HepG2 (cell line): ENCODE results near the gene MRPL51. TPM values are rescaled to one million over a fixed set of nuclear protein-coding genes. Genes with fewer than 3 reads are reported as not detected.

Source experiments
- ELK4 ChIP-seq: sonication (generic); formaldehyde crosslinking; IDR thresholded peaks from 2 replicates; pipeline ENCODE4 v1.9.0; 2021; ENCODE audit warnings: missing genetic modification reagents, borderline replicate concordance
- HBP1 ChIP-seq: IDR thresholded peaks from 2 replicates; pipeline ENCODE4 v1.6.1; 2016; ENCODE audit warnings: low read depth, control low read depth
- HDAC2 ChIP-seq: sonication (generic); formaldehyde crosslinking; IDR thresholded peaks from 2 replicates; pipeline ENCODE4 v1.4.0; 2020; ENCODE audit warnings: missing genetic modification reagents
- KLF6 ChIP-seq: IDR thresholded peaks from 2 replicates; pipeline ENCODE4 v1.8.0; 2016; ENCODE audit warnings: missing biosample characterization, missing genetic modification reagents
- PAF1 ChIP-seq: IDR thresholded peaks from 2 replicates; pipeline ENCODE4 v1.6.1; 2016; ENCODE audit warnings: missing genetic modification reagents, missing compliant biosample characterization
- SMYD3 ChIP-seq: sonication (generic); formaldehyde crosslinking; IDR thresholded peaks from 2 replicates; pipeline ENCODE4 v1.8.1; 2023; ENCODE audit warnings: mild to moderate bottlenecking, missing genetic modification reagents
- TGIF2 ChIP-seq: IDR thresholded peaks from 2 replicates; pipeline ENCODE4 v1.6.1; 2016; ENCODE audit warnings: control low read depth, missing compliant biosample characterization
- YY1 ChIP-seq: IDR thresholded peaks from 2 replicates; pipeline ENCODE4 v1.6.1; 2011; ENCODE audit warnings: low read length, low read depth, moderate library complexity, mild to moderate bottlenecking; ENCODE audit not compliant: insufficient read depth, insufficient replicate concordance
- ZBTB10 ChIP-seq: sonication (generic); formaldehyde crosslinking; IDR thresholded peaks from 2 replicates; pipeline ENCODE4 v1.4.0; 2020; ENCODE audit warnings: missing genetic modification reagents, borderline replicate concordance
- ZBTB3 ChIP-seq: sonication (generic); formaldehyde crosslinking; IDR thresholded peaks from 2 replicates; pipeline ENCODE4 v1.4.0; 2020; ENCODE audit warnings: low read depth, mild to moderate bottlenecking, moderate library complexity, missing genetic modification reagents, borderline replicate concordance
- ZFY ChIP-seq: sonication (generic); formaldehyde crosslinking; IDR thresholded peaks from 2 replicates; pipeline ENCODE4 v1.4.0; 2020; ENCODE audit warnings: missing genetic modification reagents
- ZNF317 ChIP-seq: sonication (generic); formaldehyde crosslinking; IDR thresholded peaks from 2 replicates; pipeline ENCODE4 v1.5.0; 2020; ENCODE audit warnings: mild to moderate bottlenecking, missing genetic modification reagents
- ZNF430 ChIP-seq: sonication (generic); formaldehyde crosslinking; IDR thresholded peaks from 2 replicates; pipeline ENCODE4 v1.9.0; 2021; ENCODE audit warnings: mild to moderate bottlenecking, missing genetic modification reagents
- ZSCAN29 ChIP-seq: sonication (generic); formaldehyde crosslinking; conservative IDR thresholded peaks from 2 replicates; pipeline ENCODE4 v1.4.0; 2020; ENCODE audit warnings: mild to moderate bottlenecking, missing genetic modification reagents
- polyA plus RNA-seq, 8 experiments: library from polyadenylated mRNA; depleted of rRNA in 3 of 8; stranded (reverse) in 7 of 8; unstranded in 1 of 8; fragments of >200 nt; fragmentation: Illumina TruSeq in 4 of 8; extraction: Trizol in 4 of 8; gene quantifications; 2 replicates each; pipeline versions ENCODE4 v1.2.1 to v1.2.3, GENCODE V29; 2011 to 2016; ENCODE audit warnings: low read depth in 4 of 8, missing spikeins in 1 of 8, mixed read lengths in 1 of 8; ENCODE audit not compliant: insufficient read depth in 1 of 8
- total RNA-seq, 5 experiments: library from RNA; depleted of rRNA; stranded (reverse); fragments of >200 nt; fragmentation: Illumina TruSeq; extraction: Trizol; gene quantifications; 2 replicates each; pipeline ENCODE4 v1.2.3, GENCODE V29; 2016; ENCODE audit warnings: low read depth in 1 of 5
- TF ChIP-seq, protein P1 (sequence below): sonication (generic); formaldehyde crosslinking; IDR thresholded peaks from 2 replicates; pipeline ENCODE4 v1.5.1; 2020; ENCODE audit warnings: mild to moderate bottlenecking, missing genetic modification reagents, borderline replicate concordance
- TF ChIP-seq, protein P2 (sequence below): sonication (generic); formaldehyde crosslinking; IDR thresholded peaks from 2 replicates; pipeline ENCODE4 v1.9.0; 2021; ENCODE audit warnings: missing genetic modification reagents, mild to moderate bottlenecking, borderline replicate concordance

Gene MRPL51
- total and polyA plus RNA-seq, 2 of the 13 experiments (the other 11 are each of a cell fraction or from before 2014, with no cell fraction given) = 64.8 to 278 TPM

DNA sequence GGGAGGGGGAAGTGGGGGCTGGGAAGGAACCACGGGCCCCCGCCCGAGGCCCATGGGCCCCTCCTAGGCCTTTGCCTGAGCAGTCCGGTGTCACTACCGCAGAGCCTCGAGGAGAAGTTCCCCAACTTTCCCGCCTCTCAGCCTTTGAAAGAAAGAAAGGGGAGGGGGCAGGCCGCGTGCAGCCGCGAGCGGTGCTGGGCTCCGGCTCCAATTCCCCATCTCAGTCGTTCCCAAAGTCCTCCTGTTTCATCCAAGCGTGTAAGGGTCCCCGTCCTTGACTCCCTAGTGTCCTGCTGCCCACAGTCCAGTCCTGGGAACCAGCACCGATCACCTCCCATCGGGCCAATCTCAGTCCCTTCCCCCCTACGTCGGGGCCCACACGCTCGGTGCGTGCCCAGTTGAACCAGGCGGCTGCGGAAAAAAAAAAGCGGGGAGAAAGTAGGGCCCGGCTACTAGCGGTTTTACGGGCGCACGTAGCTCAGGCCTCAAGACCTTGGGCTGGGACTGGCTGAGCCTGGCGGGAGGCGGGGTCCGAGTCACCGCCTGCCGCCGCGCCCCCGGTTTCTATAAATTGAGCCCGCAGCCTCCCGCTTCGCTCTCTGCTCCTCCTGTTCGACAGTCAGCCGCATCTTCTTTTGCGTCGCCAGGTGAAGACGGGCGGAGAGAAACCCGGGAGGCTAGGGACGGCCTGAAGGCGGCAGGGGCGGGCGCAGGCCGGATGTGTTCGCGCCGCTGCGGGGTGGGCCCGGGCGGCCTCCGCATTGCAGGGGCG lies 41.0 kb upstream of the MRPL51 start, which contains the start of gene GAPDH (continued):
- TF ChIP-seq, protein P1, sequence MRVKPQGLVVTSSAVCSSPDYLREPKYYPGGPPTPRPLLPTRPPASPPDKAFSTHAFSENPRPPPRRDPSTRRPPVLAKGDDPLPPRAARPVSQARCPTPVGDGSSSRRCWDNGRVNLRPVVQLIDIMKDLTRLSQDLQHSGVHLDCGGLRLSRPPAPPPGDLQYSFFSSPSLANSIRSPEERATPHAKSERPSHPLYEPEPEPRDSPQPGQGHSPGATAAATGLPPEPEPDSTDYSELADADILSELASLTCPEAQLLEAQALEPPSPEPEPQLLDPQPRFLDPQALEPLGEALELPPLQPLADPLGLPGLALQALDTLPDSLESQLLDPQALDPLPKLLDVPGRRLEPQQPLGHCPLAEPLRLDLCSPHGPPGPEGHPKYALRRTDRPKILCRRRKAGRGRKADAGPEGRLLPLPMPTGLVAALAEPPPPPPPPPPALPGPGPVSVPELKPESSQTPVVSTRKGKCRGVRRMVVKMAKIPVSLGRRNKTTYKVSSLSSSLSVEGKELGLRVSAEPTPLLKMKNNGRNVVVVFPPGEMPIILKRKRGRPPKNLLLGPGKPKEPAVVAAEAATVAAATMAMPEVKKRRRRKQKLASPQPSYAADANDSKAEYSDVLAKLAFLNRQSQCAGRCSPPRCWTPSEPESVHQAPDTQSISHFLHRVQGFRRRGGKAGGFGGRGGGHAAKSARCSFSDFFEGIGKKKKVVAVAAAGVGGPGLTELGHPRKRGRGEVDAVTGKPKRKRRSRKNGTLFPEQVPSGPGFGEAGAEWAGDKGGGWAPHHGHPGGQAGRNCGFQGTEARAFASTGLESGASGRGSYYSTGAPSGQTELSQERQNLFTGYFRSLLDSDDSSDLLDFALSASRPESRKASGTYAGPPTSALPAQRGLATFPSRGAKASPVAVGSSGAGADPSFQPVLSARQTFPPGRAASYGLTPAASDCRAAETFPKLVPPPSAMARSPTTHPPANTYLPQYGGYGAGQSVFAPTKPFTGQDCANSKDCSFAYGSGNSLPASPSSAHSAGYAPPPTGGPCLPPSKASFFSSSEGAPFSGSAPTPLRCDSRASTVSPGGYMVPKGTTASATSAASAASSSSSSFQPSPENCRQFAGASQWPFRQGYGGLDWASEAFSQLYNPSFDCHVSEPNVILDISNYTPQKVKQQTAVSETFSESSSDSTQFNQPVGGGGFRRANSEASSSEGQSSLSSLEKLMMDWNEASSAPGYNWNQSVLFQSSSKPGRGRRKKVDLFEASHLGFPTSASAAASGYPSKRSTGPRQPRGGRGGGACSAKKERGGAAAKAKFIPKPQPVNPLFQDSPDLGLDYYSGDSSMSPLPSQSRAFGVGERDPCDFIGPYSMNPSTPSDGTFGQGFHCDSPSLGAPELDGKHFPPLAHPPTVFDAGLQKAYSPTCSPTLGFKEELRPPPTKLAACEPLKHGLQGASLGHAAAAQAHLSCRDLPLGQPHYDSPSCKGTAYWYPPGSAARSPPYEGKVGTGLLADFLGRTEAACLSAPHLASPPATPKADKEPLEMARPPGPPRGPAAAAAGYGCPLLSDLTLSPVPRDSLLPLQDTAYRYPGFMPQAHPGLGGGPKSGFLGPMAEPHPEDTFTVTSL (CRISPR knock-in tag) = peak; percentile 57; the same call in 1 of the 2 replicates
- no peak for TF ChIP-seq ZBTB3
- TF ChIP-seq HDAC2 (CRISPR knock-in tag) = peak; percentile 68
- TF ChIP-seq ZBTB10 = 0 out of 2 replicates have a peak, but pooled peaks have one; percentile 20
- TF ChIP-seq YY1 = peak; percentile 65
- peak; percentile 57 for TF ChIP-seq HBP1 (CRISPR knock-in tag)
- TF ChIP-seq ZNF430 = peak; percentile 82
- peak; percentile 82; the same call in 1 of the 2 replicates for TF ChIP-seq ZNF317 (CRISPR knock-in tag)
- TF ChIP-seq ZSCAN29 (CRISPR knock-in tag) = peak; percentile 54; the same call in 1 of the 2 replicates
- TF ChIP-seq ZFY (CRISPR knock-in tag) = peak; percentile 64
- TF ChIP-seq SMYD3 (CRISPR knock-in tag) = no peak
- TF ChIP-seq, protein P2, sequence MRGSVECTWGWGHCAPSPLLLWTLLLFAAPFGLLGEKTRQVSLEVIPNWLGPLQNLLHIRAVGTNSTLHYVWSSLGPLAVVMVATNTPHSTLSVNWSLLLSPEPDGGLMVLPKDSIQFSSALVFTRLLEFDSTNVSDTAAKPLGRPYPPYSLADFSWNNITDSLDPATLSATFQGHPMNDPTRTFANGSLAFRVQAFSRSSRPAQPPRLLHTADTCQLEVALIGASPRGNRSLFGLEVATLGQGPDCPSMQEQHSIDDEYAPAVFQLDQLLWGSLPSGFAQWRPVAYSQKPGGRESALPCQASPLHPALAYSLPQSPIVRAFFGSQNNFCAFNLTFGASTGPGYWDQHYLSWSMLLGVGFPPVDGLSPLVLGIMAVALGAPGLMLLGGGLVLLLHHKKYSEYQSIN (CRISPR knock-in tag) = no peak
- peak; percentile 56; the same call in 1 of the 2 replicates for TF ChIP-seq ELK4 (CRISPR knock-in tag)
- peak; percentile 61 for TF ChIP-seq KLF6 (CRISPR knock-in tag)
- TF ChIP-seq TGIF2 (CRISPR knock-in tag) = peak; percentile 71; the same call in 1 of the 2 replicates
- TF ChIP-seq PAF1 (CRISPR knock-in tag) = no peak
